Measurements from ENCODE around the gene SYT17.

Gene SYT17

GRCh38 chr16:19218581-19218980, 50.5 kb downstream of the SYT17 start:
- DNase-seq (ENCODE audit: low spot score) = no peak

GRCh38 chr16:19219836-19220235, 51.8 kb downstream of the SYT17 start:
- DNase-seq (ENCODE audit: low spot score) = no peak

- DNase-seq (ENCODE audit: low spot score) = no peak
Observed at GRCh38 chr16:19223235-19224170, 55.5 kb downstream of the SYT17 start.

- no peak for DNase-seq (ENCODE audit: low spot score)
Observed at GRCh38 chr16:19225651-19226050, 57.6 kb downstream of the SYT17 start.

- DNase-seq (ENCODE audit: low spot score) = no peak
Observed at GRCh38 chr16:19227643-19228042, 59.6 kb downstream of the SYT17 start.

GRCh38 chr16:19228052-19228451, 60.0 kb downstream of the SYT17 start:
- no peak for DNase-seq (ENCODE audit: low spot score)

GRCh38 chr16:19228575-19228974, 60.5 kb downstream of the SYT17 start:
- DNase-seq (ENCODE audit: low spot score) = no peak

- DNase-seq (ENCODE audit: low spot score) = no peak
Observed at GRCh38 chr16:19230575-19230974, 62.5 kb downstream of the SYT17 start.

GRCh38 chr16:19231881-19232280, 63.8 kb downstream of the SYT17 start:
- DNase-seq (ENCODE audit: low spot score) = no peak

- DNase-seq (ENCODE audit: low spot score) = no peak
Observed at GRCh38 chr16:19232988-19233387, 64.9 kb downstream of the SYT17 start.

GRCh38 chr16:19235478-19235877, 67.4 kb downstream of the SYT17 start:
- no peak for DNase-seq (ENCODE audit: low spot score)

GRCh38 chr16:19235886-19236285, 67.8 kb downstream of the SYT17 start:
- no peak for DNase-seq (ENCODE audit: low spot score)

GRCh38 chr16:19236561-19237209, 68.6 kb downstream of the SYT17 start:
- DNase-seq (ENCODE audit: low spot score) = no peak

- no peak for DNase-seq (ENCODE audit: low spot score)
Observed at GRCh38 chr16:19238406-19238805, 70.4 kb downstream of the SYT17 start.

- DNase-seq (ENCODE audit: low spot score) = no peak
Observed at GRCh38 chr16:19239511-19240155, 71.6 kb downstream of the SYT17 start.

- no peak for DNase-seq (ENCODE audit: low spot score)
Observed at GRCh38 chr16:19240494-19240893, 72.5 kb downstream of the SYT17 start.

- DNase-seq (ENCODE audit: low spot score) = no peak
Observed at GRCh38 chr16:19241512-19241911, 73.5 kb downstream of the SYT17 start.

GRCh38 chr16:19242186-19242585, 74.1 kb downstream of the SYT17 start:
- DNase-seq (ENCODE audit: low spot score) = no peak

- DNase-seq (ENCODE audit: low spot score) = no peak
Observed at GRCh38 chr16:19242987-19243575, 75.0 kb downstream of the SYT17 start.

- no peak for DNase-seq (ENCODE audit: low spot score)
Observed at GRCh38 chr16:19245326-19245925, 77.4 kb downstream of the SYT17 start.

- DNase-seq (ENCODE audit: low spot score) = no peak
Observed at GRCh38 chr16:19252904-19253303, 84.9 kb downstream of the SYT17 start.

GRCh38 chr16:19254611-19255010, 86.6 kb downstream of the SYT17 start:
- no peak for DNase-seq (ENCODE audit: low spot score)

Measured in CD4-positive, alpha-beta T cell treated with Interleukin-15 for 4 hours (primary cell).